Left hindlimb (tissue), 1 donor: ENCODE measurements around the gene GDAP1L1.
"Not testable (repeated sequence)": the region's sequence is repeated elsewhere in the genome, so short reads cannot be mapped to it uniquely, and the experiment has no call there.

Experiments
- DNase-seq: peaks from one replicate; pipeline ENCODE4 v3.0.0-alpha.2; 2018

Gene GDAP1L1

GRCh38 chr20:44221368-44221954 is 25.6 kb upstream of the GDAP1L1 start:
- DNase-seq = no peak

- no peak for DNase-seq
Observed at GRCh38 chr20:44222027-44222426, 25.1 kb upstream of the GDAP1L1 start.

- no peak for DNase-seq
Observed at GRCh38 chr20:44222633-44223368, 24.3 kb upstream of the GDAP1L1 start.

- DNase-seq = no peak
Observed at GRCh38 chr20:44223721-44224120, 23.4 kb upstream of the GDAP1L1 start.

GRCh38 chr20:44224637-44225036 is 22.5 kb upstream of the GDAP1L1 start:
- no peak for DNase-seq

- no peak for DNase-seq
Observed at GRCh38 chr20:44228465-44229258, 18.4 kb upstream of the GDAP1L1 start.

GRCh38 chr20:44231193-44231592 is 15.9 kb upstream of the GDAP1L1 start:
- no peak for DNase-seq

GRCh38 chr20:44231713-44232468 is 15.2 kb upstream of the GDAP1L1 start:
- DNase-seq = no peak

GRCh38 chr20:44232469-44232856 is 14.6 kb upstream of the GDAP1L1 start:
- DNase-seq = not testable (repeated sequence)

GRCh38 chr20:44233436-44234016 is 13.6 kb upstream of the GDAP1L1 start:
- no peak for DNase-seq

- DNase-seq = no peak
Observed at GRCh38 chr20:44234566-44235317, 12.4 kb upstream of the GDAP1L1 start.

GRCh38 chr20:44235702-44236101 is 11.4 kb upstream of the GDAP1L1 start:
- DNase-seq = no peak

GRCh38 chr20:44236840-44237239 is 10.3 kb upstream of the GDAP1L1 start:
- DNase-seq = not testable (repeated sequence)

- no peak for DNase-seq
Observed at GRCh38 chr20:44241796-44242195, 5.3 kb upstream of the GDAP1L1 start.

- DNase-seq = no peak
Observed at GRCh38 chr20:44245977-44246376, 1.1 kb upstream of the GDAP1L1 start.

- no peak for DNase-seq
Observed at GRCh38 chr20:44247586-44248409, 690 bp downstream of the GDAP1L1 start.

GRCh38 chr20:44248410-44248759 is 1.3 kb downstream of the GDAP1L1 start:
- no peak for DNase-seq

GRCh38 chr20:44251284-44251683 is 4.2 kb downstream of the GDAP1L1 start:
- no peak for DNase-seq

GRCh38 chr20:44253528-44253927 is 6.4 kb downstream of the GDAP1L1 start:
- no peak for DNase-seq

- no peak for DNase-seq
Observed at GRCh38 chr20:44254073-44254472, 7.0 kb downstream of the GDAP1L1 start.

GRCh38 chr20:44255942-44256341 is 8.8 kb downstream of the GDAP1L1 start:
- DNase-seq = no peak
